Measurements from ENCODE around the gene TMEM221. TPM values are rescaled to one million over a fixed set of nuclear protein-coding genes. Genes with fewer than 3 reads are reported as not detected.

TMEM221 gene
- total RNA-seq, 1 experiment from 2014 or later, result 0.39 TPM

DNA sequence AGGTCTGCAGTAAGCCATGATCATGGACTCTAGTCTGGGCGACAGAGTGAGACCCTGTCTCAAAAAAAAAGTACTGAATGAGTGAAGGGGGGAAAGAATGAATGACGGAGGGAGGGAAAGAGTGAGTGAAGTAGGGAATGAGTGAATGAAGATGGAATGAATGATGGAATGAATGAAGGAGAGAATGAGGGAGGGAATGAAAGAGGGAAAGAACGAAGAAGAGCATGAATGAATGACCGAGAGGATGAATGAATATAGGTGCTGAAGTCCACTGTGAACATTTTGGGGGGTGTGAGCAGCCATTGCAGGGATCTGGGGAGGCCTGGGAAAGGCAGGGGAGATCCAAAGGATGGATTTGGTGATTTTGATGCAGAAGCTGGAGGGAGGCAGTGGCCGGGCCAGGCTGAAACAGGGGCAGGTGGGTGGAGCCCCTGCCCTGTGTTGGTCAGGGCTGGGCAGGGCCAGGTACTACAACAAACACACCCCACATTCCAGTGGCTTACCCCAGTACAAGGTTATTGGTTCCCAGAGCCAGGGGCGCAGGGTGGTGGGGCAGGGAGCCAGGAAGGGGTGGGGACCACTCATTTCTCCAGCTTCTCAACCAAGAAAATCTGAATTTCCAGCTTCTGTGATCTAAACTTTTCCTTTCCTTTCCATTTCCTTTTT, 36.2 kb upstream of the TMEM221 start:
- TF ChIP-seq, protein P1, sequence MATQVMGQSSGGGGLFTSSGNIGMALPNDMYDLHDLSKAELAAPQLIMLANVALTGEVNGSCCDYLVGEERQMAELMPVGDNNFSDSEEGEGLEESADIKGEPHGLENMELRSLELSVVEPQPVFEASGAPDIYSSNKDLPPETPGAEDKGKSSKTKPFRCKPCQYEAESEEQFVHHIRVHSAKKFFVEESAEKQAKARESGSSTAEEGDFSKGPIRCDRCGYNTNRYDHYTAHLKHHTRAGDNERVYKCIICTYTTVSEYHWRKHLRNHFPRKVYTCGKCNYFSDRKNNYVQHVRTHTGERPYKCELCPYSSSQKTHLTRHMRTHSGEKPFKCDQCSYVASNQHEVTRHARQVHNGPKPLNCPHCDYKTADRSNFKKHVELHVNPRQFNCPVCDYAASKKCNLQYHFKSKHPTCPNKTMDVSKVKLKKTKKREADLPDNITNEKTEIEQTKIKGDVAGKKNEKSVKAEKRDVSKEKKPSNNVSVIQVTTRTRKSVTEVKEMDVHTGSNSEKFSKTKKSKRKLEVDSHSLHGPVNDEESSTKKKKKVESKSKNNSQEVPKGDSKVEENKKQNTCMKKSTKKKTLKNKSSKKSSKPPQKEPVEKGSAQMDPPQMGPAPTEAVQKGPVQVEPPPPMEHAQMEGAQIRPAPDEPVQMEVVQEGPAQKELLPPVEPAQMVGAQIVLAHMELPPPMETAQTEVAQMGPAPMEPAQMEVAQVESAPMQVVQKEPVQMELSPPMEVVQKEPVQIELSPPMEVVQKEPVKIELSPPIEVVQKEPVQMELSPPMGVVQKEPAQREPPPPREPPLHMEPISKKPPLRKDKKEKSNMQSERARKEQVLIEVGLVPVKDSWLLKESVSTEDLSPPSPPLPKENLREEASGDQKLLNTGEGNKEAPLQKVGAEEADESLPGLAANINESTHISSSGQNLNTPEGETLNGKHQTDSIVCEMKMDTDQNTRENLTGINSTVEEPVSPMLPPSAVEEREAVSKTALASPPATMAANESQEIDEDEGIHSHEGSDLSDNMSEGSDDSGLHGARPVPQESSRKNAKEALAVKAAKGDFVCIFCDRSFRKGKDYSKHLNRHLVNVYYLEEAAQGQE (IDR thresholded peaks at IDR 0.05; ENCODE audit: insufficient read depth in 1 of 2, low read depth in 2 of 2, low read length in 1 of 2), result no peak
- no peak for TF ChIP-seq POLR2AphosphoS5 (IDR thresholded peaks at IDR 0.05; ENCODE audit: low read depth, low read length)
- TF ChIP-seq SIN3A (IDR thresholded peaks at IDR 0.05; ENCODE audit: borderline replicate concordance, insufficient read depth, low read depth, low read length), result no peak
- no peak for TF ChIP-seq TCF7L2 (IDR thresholded peaks at IDR 0.05; ENCODE audit: low read depth, low read length)
- TF ChIP-seq, protein P2, sequence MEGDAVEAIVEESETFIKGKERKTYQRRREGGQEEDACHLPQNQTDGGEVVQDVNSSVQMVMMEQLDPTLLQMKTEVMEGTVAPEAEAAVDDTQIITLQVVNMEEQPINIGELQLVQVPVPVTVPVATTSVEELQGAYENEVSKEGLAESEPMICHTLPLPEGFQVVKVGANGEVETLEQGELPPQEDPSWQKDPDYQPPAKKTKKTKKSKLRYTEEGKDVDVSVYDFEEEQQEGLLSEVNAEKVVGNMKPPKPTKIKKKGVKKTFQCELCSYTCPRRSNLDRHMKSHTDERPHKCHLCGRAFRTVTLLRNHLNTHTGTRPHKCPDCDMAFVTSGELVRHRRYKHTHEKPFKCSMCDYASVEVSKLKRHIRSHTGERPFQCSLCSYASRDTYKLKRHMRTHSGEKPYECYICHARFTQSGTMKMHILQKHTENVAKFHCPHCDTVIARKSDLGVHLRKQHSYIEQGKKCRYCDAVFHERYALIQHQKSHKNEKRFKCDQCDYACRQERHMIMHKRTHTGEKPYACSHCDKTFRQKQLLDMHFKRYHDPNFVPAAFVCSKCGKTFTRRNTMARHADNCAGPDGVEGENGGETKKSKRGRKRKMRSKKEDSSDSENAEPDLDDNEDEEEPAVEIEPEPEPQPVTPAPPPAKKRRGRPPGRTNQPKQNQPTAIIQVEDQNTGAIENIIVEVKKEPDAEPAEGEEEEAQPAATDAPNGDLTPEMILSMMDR (IDR thresholded peaks at IDR 0.05), result no peak
- DNase-seq (ENCODE audit: low read depth, low spot score), result no peak
- no peak for ATAC-seq
- ChIA-PET CTCF (no interaction called here), POLR2A (no interaction called here)
- intact Hi-C loops (cut with micrococcal nuclease; ENCODE audit: unreplicated experiment), result no loop called here
- BruUV-seq (replicated peaks), result TSS peak; percentile 89
- no peaks in the 10 kb centered on the region for H3K36me3 ChIP-seq (ENCODE audit: control insufficient read depth, insufficient read depth, low read length)
- H3K4me1 ChIP-seq (ENCODE audit: control insufficient read depth, insufficient read depth, low read length), result no peaks in the 10 kb centered on the region
- in situ Hi-C loops (cut with HindIII; ENCODE audit: low pct_unique_long_range_greater_than_20kb, low sequenced_read_pairs), result no loop called here
- H3K27ac ChIP-seq (ENCODE audit: low read length), result no peak overlapping the region
- no peaks in the 10 kb centered on the region for H3K27me3 ChIP-seq (ENCODE audit: control insufficient read depth, insufficient read depth, low read length)
- no peaks in the 10 kb centered on the region for H3K9me3 ChIP-seq (ENCODE audit: control insufficient read depth, insufficient read depth, low read depth, low read length)
- H3K4me3 ChIP-seq (ENCODE audit: low read depth in 2 of 2, low read length in 2 of 2), result no peak overlapping the region

DNA sequence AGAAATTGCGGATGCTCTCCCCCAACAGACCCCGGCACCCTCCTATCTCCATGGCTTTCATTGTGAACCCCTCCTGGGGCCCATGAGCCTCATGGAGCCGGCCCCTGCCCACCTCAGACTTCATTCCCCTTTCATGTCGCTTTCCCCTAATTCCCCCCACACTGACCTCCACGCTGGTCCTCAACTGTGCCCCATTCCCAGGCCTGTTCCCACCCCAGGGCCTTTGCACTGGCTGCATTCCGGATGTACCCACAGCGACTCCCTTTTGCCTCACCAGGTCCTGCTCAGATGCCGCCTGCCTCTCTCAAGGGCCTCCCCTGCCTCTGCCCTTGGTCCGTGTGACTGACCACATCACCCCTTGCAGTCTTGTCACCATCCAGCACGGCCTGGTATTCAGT, 35.1 kb upstream of the TMEM221 start:
- Histone ChIP-seq H3K4me3 (ENCODE audit: low read depth in 2 of 2, low read length in 2 of 2) (no peak overlapping the region), H3K36me3 (ENCODE audit: control insufficient read depth, insufficient read depth, low read length) (no peaks in the 10 kb centered on the region), H3K27ac (ENCODE audit: low read length) (no peak overlapping the region), H3K27me3 (ENCODE audit: control insufficient read depth, insufficient read depth, low read length) (no peaks in the 10 kb centered on the region), H3K9me3 (ENCODE audit: control insufficient read depth, insufficient read depth, low read depth, low read length) (no peaks in the 10 kb centered on the region), H3K4me1 (ENCODE audit: control insufficient read depth, insufficient read depth, low read length) (no peaks in the 10 kb centered on the region)
- in situ Hi-C loops (cut with HindIII; ENCODE audit: low pct_unique_long_range_greater_than_20kb, low sequenced_read_pairs), result no loop called here
- ChIA-PET POLR2A (no interaction called here), CTCF (interaction anchor here (0.6 kb wide), 1 partner anchor 27 kb away, joined by 6 read pairs; no protein-coding TSS in a partner anchor)
- DNase-seq (ENCODE audit: low read depth, low spot score), result no peak
- no peak for ATAC-seq
- BruUV-seq (replicated peaks), result no TSS peak
- intact Hi-C loops (cut with micrococcal nuclease; ENCODE audit: unreplicated experiment), result no loop called here
- TF ChIP-seq, protein P2 (IDR thresholded peaks at IDR 0.05), result no peak
- TF ChIP-seq, protein P1 (IDR thresholded peaks at IDR 0.05; ENCODE audit: insufficient read depth in 1 of 2, low read depth in 2 of 2, low read length in 1 of 2), result no peak
- TF ChIP-seq SIN3A (IDR thresholded peaks at IDR 0.05; ENCODE audit: borderline replicate concordance, insufficient read depth, low read depth, low read length) (no peak), TCF7L2 (IDR thresholded peaks at IDR 0.05; ENCODE audit: low read depth, low read length) (no peak), POLR2AphosphoS5 (IDR thresholded peaks at IDR 0.05; ENCODE audit: low read depth, low read length) (no peak)
